GM12878 (cell line): ENCODE measurements around the gene GMPPB. TPM values are rescaled to one million over a fixed set of nuclear protein-coding genes. Genes with fewer than 3 reads are reported as not detected.

Experiments
- ATAC-seq: fragments of 200-7000 bp; cut with Tn5 transposase; 3 replicates; pipeline ENCODE4 v1.9.1; 2020; ENCODE audit warnings: mild to moderate bottlenecking, moderate library complexity
- BruUV-seq: library from RNA; stranded (reverse); fragments of 400-500 nt; replicated peaks from 2 replicates; lab custom pipeline; 2021; lab: Mats Ljungman, UMichigan
- CTCF ChIA-PET: fragments of 300-600 bp; sonication (Branson Sonifier 250); formaldehyde crosslinking; extraction: SDS; loops from one replicate; lab custom pipeline; 2021; ENCODE audit warnings: inconsistent platforms; lab: Yijun Ruan, JAX
- POLR2A ChIA-PET: fragments of 350-600 bp; formaldehyde crosslinking; extraction: SDS; loops from one replicate; lab custom pipeline; 2021; ENCODE audit warnings: inconsistent platforms; lab: Charles Lee
- RAD21 ChIA-PET: fragments of 300-600 bp; sonication (Branson Sonifier 250); formaldehyde crosslinking; loops from one replicate; lab custom pipeline; 2023; ENCODE audit warnings: antibody characterized with exemption; ENCODE audit not compliant: unreplicated experiment; lab: Charles Lee
- SMC1A ChIA-PET: fragments of 300-600 bp; sonication (Branson Sonifier 250); formaldehyde crosslinking; loops from one replicate; lab custom pipeline; 2023; ENCODE audit not compliant: unreplicated experiment, uncharacterized antibody; lab: Charles Lee
- DNase-seq: peaks from one replicate; pipeline ENCODE4 v3.0.0-alpha.2; 2011; ENCODE audit warnings: low read depth, low spot score
- FAIRE-seq: peaks from 3 replicates; lab custom pipeline; 2011; peaks lifted over from hg19 to GRCh38; lab: Jason Lieb, UNC
- H2AFZ ChIP-seq: 2 replicates; pipeline ENCODE4 v1.6.0; 2011; ENCODE audit warnings: low read depth, low read length, control low read depth; ENCODE audit not compliant: control insufficient read depth
- H3K27ac ChIP-seq: 2 replicates; pipeline ENCODE4 v1.5.1; 2011; ENCODE audit warnings: control low read depth; ENCODE audit not compliant: control insufficient read depth, insufficient read depth
- H3K27me3 ChIP-seq, 2 experiments: replicated peaks in 1 of 2; 2 replicates each; pipeline versions ENCODE4 v1.6.0 to v1.6.1; 2011; ENCODE audit warnings: low read length in 1 of 2; ENCODE audit not compliant: control insufficient read depth in 2 of 2, insufficient read depth in 2 of 2
- H3K36me3 ChIP-seq, 2 experiments: 2 replicates each; pipeline ENCODE4 v1.5.1; 2011; ENCODE audit warnings: low read length in 1 of 2; ENCODE audit not compliant: control insufficient read depth in 2 of 2, insufficient read depth in 2 of 2
- H3K4me1 ChIP-seq: 2 replicates; pipeline ENCODE4 v1.6.1; 2011; ENCODE audit warnings: mild to moderate bottlenecking, low read length, moderate library complexity, mixed read lengths; ENCODE audit not compliant: control insufficient read depth, insufficient read depth
- H3K4me2 ChIP-seq: 2 replicates; pipeline ENCODE4 v1.6.0; 2011; ENCODE audit warnings: control low read depth; ENCODE audit not compliant: control insufficient read depth, insufficient read depth
- H3K4me3 ChIP-seq: fragments of 200-600 bp; sonication (generic); 2 replicates; pipeline ENCODE4 v1.5.1; 2016
- H3K79me2 ChIP-seq: 2 replicates; pipeline ENCODE4 v1.6.0; 2011; ENCODE audit warnings: low read length; ENCODE audit not compliant: control insufficient read depth, insufficient read depth
- H3K9ac ChIP-seq: 2 replicates; pipeline ENCODE4 v1.8.0; 2011; ENCODE audit warnings: low read length, control low read depth, mixed read lengths; ENCODE audit not compliant: control insufficient read depth, insufficient read depth
- H3K9me3 ChIP-seq: replicated peaks from 3 replicates; pipeline ENCODE4 v1.5.1; 2011; ENCODE audit warnings: mild to moderate bottlenecking, low read length; ENCODE audit not compliant: control insufficient read depth, insufficient read depth
- H4K20me1 ChIP-seq: 2 replicates; pipeline ENCODE4 v1.6.0; 2011; ENCODE audit not compliant: control insufficient read depth, insufficient read depth
- CBX3 ChIP-seq: fragments of 200-600 bp; sonication (generic); IDR thresholded peaks from 2 replicates; pipeline ENCODE4 v1.6.1; 2016; ENCODE audit warnings: low read depth, borderline replicate concordance
- CEBPB ChIP-seq, 2 experiments: fragments of 150-350 bp in 1 of 2; IDR thresholded peaks; 2 replicates each; pipeline ENCODE4 v1.6.1; 2012 to 2014; ENCODE audit warnings: low read depth in 2 of 2, low read length in 2 of 2, borderline replicate concordance in 1 of 2, inconsistent platforms in 1 of 2
- CHD4 ChIP-seq: fragments of 200-600 bp; sonication (generic); IDR thresholded peaks from 2 replicates; pipeline ENCODE4 v1.6.1; 2016; ENCODE audit warnings: mild to moderate bottlenecking
- CREM ChIP-seq: IDR thresholded peaks from 2 replicates; pipeline ENCODE4 v1.6.1; 2014; ENCODE audit warnings: antibody characterized with exemption, low read depth
- FOXM1 ChIP-seq: IDR thresholded peaks from 2 replicates; pipeline ENCODE4 v1.6.1; 2012; ENCODE audit warnings: low read depth, mild to moderate bottlenecking, inconsistent platforms, low read length, moderate library complexity
- GATAD2B ChIP-seq: fragments of 450-650 bp; conservative IDR thresholded peaks from 2 replicates; pipeline ENCODE4 v1.6.1; 2017; ENCODE audit warnings: low read depth, mild to moderate bottlenecking, moderate library complexity
- HCFC1 ChIP-seq: fragments of 150-350 bp; IDR thresholded peaks from 2 replicates; pipeline ENCODE4 v1.6.1; 2014; ENCODE audit warnings: low read length
- HDGF ChIP-seq: fragments of 450-650 bp; IDR thresholded peaks from 2 replicates; pipeline ENCODE4 v1.6.1; 2016; ENCODE audit warnings: antibody characterized with exemption
- IRF5 ChIP-seq: fragments of 450-650 bp; IDR thresholded peaks from 2 replicates; pipeline ENCODE4 v1.6.1; 2017; ENCODE audit warnings: borderline replicate concordance
- MEF2B ChIP-seq: fragments of 450-650 bp; IDR thresholded peaks from 2 replicates; pipeline ENCODE4 v1.6.1; 2018; ENCODE audit warnings: mild to moderate bottlenecking, moderate library complexity; ENCODE audit not compliant: partially characterized antibody, poor library complexity, severe bottlenecking
- POLR2A ChIP-seq: IDR thresholded peaks from 2 replicates; pipeline ENCODE4 v1.6.1; 2011; ENCODE audit warnings: low read depth, mild to moderate bottlenecking, low read length
- RAD21 ChIP-seq: IDR thresholded peaks from 2 replicates; pipeline ENCODE4 v1.6.1; 2011; ENCODE audit warnings: mild to moderate bottlenecking, low read depth, low read length, moderate library complexity; ENCODE audit not compliant: insufficient read depth
- SP1 ChIP-seq: IDR thresholded peaks from one replicate; pipeline ENCODE4 v1.6.1; 2011; ENCODE audit warnings: low read depth, low read length
- SPI1 ChIP-seq: IDR thresholded peaks from 2 replicates; pipeline ENCODE4 v1.6.1; 2011; ENCODE audit warnings: low read depth, mild to moderate bottlenecking, low read length, moderate library complexity, borderline replicate concordance; ENCODE audit not compliant: insufficient read depth
- STAT1 ChIP-seq: fragments of 450-650 bp; conservative IDR thresholded peaks from 2 replicates; pipeline ENCODE4 v1.6.1; 2014; ENCODE audit warnings: antibody characterized with exemption, mild to moderate bottlenecking
- YY1 ChIP-seq: IDR thresholded peaks from 2 replicates; pipeline ENCODE4 v1.6.1; 2011; ENCODE audit warnings: low read depth, mild to moderate bottlenecking, low read length
- WGBS: methylation state at CpG from one replicate; pipeline ENCODE4 v1.1.6; 2016; ENCODE audit warnings: low lambda C conversion rate; ENCODE audit not compliant: insufficient replicate concordance, insufficient coverage; ENCODE audit errors: missing lambda C conversion rate; 5-methylcytosine and 5-hydroxymethylcytosine counted together
- in situ Hi-C: fragments of 300-500 bp; cut with MboI; formaldehyde crosslinking; loops from 9 replicates; pipeline ENCODE4 v1.14.3; 2018; ENCODE audit warnings: mixed read lengths
- intact Hi-C: fragments of 100-400 bp; cut with micrococcal nuclease; formaldehyde crosslinking; loops from one replicate; pipeline ENCODE4 v1.14.2; 2022; ENCODE audit not compliant: unreplicated experiment
- polyA plus RNA-seq, 11 experiments: library from polyadenylated mRNA; depleted of rRNA in 4 of 11; unstranded in 6 of 11; stranded (reverse) in 5 of 11; fragments of >200 nt; fragmentation: Nextera tagmentation in 4 of 11; fragmentation: Illumina TruSeq in 1 of 11; extraction: Ambion mirVana in 4 of 11; extraction: Trizol in 1 of 11; gene quantifications; 1 replicate in 1 of 11; 2 replicates in 10 of 11; pipeline versions ENCODE4 v1.2.1 to v1.2.3, GENCODE V29; 2011 to 2016; ENCODE audit warnings: inconsistent platforms in 2 of 11, missing spikeins in 2 of 11, low read depth in 1 of 11
- total RNA-seq, 4 experiments: library from RNA; depleted of rRNA in 3 of 4; stranded (reverse); fragments of >200 nt in 3 of 4; fragmentation: Illumina TruSeq in 1 of 4; extraction: Trizol in 1 of 4; gene quantifications; 2 replicates each; pipeline versions ENCODE4 v1.2.1 to v1.2.3, GENCODE V29; 2013 to 2021
- TF ChIP-seq, protein P1 (sequence below), 3 experiments: IDR thresholded peaks in 2 of 3; conservative IDR thresholded peaks in 1 of 3; 2 replicates each; pipeline ENCODE4 v1.5.1; 2011; ENCODE audit warnings: low read depth in 3 of 3, low read length in 3 of 3, mild to moderate bottlenecking in 3 of 3, control low read depth in 2 of 3, moderate library complexity in 2 of 3, inconsistent platforms in 1 of 3, mixed read lengths in 1 of 3; ENCODE audit not compliant: control insufficient read depth in 2 of 3, insufficient read depth in 1 of 3; ENCODE audit errors: extremely low read depth in 1 of 3
- TF ChIP-seq, protein P2 (sequence below): fragments of 450-650 bp; IDR thresholded peaks from 2 replicates; pipeline ENCODE4 v1.6.1; 2016; ENCODE audit warnings: mild to moderate bottlenecking

GMPPB gene
- total and polyA plus RNA-seq, 10 of the 15 experiments (the other 5 are each of a cell fraction or from before 2014, with no cell fraction given): 2.3 to 99.5 (median 23.3) TPM

GRCh38 chr3:49671291-49672288 lies 52.2 kb downstream of the GMPPB start:
- peak; percentile 76 for FAIRE-seq
- TF ChIP-seq POLR2A: no peak
- TF ChIP-seq HCFC1: 0 out of 2 replicates have a peak, but pooled peaks have one; percentile 23
- no peak for TF ChIP-seq CHD4
- TF ChIP-seq, protein P1, sequence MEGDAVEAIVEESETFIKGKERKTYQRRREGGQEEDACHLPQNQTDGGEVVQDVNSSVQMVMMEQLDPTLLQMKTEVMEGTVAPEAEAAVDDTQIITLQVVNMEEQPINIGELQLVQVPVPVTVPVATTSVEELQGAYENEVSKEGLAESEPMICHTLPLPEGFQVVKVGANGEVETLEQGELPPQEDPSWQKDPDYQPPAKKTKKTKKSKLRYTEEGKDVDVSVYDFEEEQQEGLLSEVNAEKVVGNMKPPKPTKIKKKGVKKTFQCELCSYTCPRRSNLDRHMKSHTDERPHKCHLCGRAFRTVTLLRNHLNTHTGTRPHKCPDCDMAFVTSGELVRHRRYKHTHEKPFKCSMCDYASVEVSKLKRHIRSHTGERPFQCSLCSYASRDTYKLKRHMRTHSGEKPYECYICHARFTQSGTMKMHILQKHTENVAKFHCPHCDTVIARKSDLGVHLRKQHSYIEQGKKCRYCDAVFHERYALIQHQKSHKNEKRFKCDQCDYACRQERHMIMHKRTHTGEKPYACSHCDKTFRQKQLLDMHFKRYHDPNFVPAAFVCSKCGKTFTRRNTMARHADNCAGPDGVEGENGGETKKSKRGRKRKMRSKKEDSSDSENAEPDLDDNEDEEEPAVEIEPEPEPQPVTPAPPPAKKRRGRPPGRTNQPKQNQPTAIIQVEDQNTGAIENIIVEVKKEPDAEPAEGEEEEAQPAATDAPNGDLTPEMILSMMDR (IDR thresholded peaks at IDR 0.05 in 2 of 3, conservative IDR thresholded peaks at IDR 0.05 in 1 of 3; ENCODE audit: control insufficient read depth in 2 of 3, extremely low read depth in 1 of 3, insufficient read depth in 1 of 3, low read depth in 3 of 3, low read length in 3 of 3): peak; percentile 87 to 95 (median 91); a peak in 5 of 6 replicates
- TF ChIP-seq SPI1: no peak
- TF ChIP-seq SP1: no peak
- no peak for TF ChIP-seq FOXM1
- TF ChIP-seq MEF2B: no peak
- no peak for TF ChIP-seq IRF5
- no peak for TF ChIP-seq GATAD2B
- no peak for TF ChIP-seq CBX3
- 0 out of 2 replicates have a peak, but pooled peaks have one; percentile 21 for TF ChIP-seq HDGF
- no peak for TF ChIP-seq CEBPB (IDR thresholded peaks at IDR 0.05; ENCODE audit: borderline replicate concordance in 1 of 2, low read depth in 2 of 2, low read length in 2 of 2)
- peak; percentile 85 for TF ChIP-seq RAD21
- TF ChIP-seq YY1: peak; percentile 62; the same call in 1 of the 2 replicates
- TF ChIP-seq CREM: no peak
- TF ChIP-seq, protein P2, sequence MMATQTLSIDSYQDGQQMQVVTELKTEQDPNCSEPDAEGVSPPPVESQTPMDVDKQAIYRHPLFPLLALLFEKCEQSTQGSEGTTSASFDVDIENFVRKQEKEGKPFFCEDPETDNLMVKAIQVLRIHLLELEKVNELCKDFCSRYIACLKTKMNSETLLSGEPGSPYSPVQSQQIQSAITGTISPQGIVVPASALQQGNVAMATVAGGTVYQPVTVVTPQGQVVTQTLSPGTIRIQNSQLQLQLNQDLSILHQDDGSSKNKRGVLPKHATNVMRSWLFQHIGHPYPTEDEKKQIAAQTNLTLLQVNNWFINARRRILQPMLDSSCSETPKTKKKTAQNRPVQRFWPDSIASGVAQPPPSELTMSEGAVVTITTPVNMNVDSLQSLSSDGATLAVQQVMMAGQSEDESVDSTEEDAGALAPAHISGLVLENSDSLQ: 0 out of 2 replicates have a peak, but pooled peaks have one; percentile 15
- TF ChIP-seq STAT1: no peak

More at GRCh38 chr3:49671291-49672288, 52.2 kb downstream of the GMPPB start:
- no peak overlapping the region for H3K4me3 ChIP-seq
- DNase-seq: peak; percentile 38
- ChIA-PET POLR2A (interaction anchor here (0.6 to 2.9 kb wide), 7 partner anchors 21 to 220 kb away, joined by 3 to 10 read pairs (median 4); partner anchors contain the start of gene BSN), CTCF (interaction anchor here (0.6 to 5.3 kb wide), 25 partner anchors 8 to 665 kb away, joined by 3 to 210 read pairs (median 3); partner anchors contain the start of genes DAG1 and GMPPB), SMC1A (interaction anchor here (1.0 to 3.3 kb wide), 6 partner anchors 12 to 351 kb away, joined by 3 to 86 read pairs (median 3); no protein-coding TSS in a partner anchor), RAD21 (interaction anchor here (0.6 to 3.3 kb wide), 6 partner anchors 83 to 217 kb away, joined by 3 to 89 read pairs (median 3); partner anchors contain the start of gene BSN)
- no peak overlapping the region for H3K9ac ChIP-seq
- intact Hi-C loops (loop anchor here (1.0 to 10.0 kb wide), 3 partner anchors 132 to 647 kb away; partner anchors contain the start of genes IMPDH2 and NDUFAF3), in situ Hi-C loops (loop anchor here (10.0 kb wide), 1 partner anchor 137 kb away; no protein-coding TSS in a partner anchor)
- 39% methylated on average over 11 of the region's 11 CpGs for WGBS
- peak; percentile 29 for ATAC-seq
- no peaks in the 10 kb centered on the region for H4K20me1 ChIP-seq
- H3K9me3 ChIP-seq: no peaks in the 10 kb centered on the region
- H3K27me3 ChIP-seq: no peaks in the 10 kb centered on the region
- H3K4me2 ChIP-seq: no peak overlapping the region
- peaks cover 0 to 6% of the 10 kb centered on the region in 2 experiments for H3K36me3 ChIP-seq
- BruUV-seq: no TSS peak
- no peak overlapping the region for H2AFZ ChIP-seq
- H3K79me2 ChIP-seq: peaks cover 20% of the 10 kb centered on the region
- H3K27ac ChIP-seq: no peak overlapping the region
- peaks cover 10% of the 10 kb centered on the region for H3K4me1 ChIP-seq
